GM12878 (cell line): ENCODE data around the gene FMNL2. TPM values are rescaled to one million over a fixed set of nuclear protein-coding genes. Genes with fewer than 3 reads are reported as not detected.

Source experiments
- ATAC-seq: fragments of 200-7000 bp; cut with Tn5 transposase; 3 replicates; pipeline ENCODE4 v1.9.1; 2020; ENCODE audit warnings: mild to moderate bottlenecking, moderate library complexity
- BruUV-seq: library from RNA; stranded (reverse); fragments of 400-500 nt; replicated peaks from 2 replicates; lab custom pipeline; 2021; lab: Mats Ljungman, UMichigan
- CTCF ChIA-PET: fragments of 300-600 bp; sonication (Branson Sonifier 250); formaldehyde crosslinking; extraction: SDS; loops from one replicate; lab custom pipeline; 2021; ENCODE audit warnings: inconsistent platforms; lab: Yijun Ruan, JAX
- POLR2A ChIA-PET: fragments of 350-600 bp; formaldehyde crosslinking; extraction: SDS; loops from one replicate; lab custom pipeline; 2021; ENCODE audit warnings: inconsistent platforms; lab: Charles Lee
- RAD21 ChIA-PET: fragments of 300-600 bp; sonication (Branson Sonifier 250); formaldehyde crosslinking; loops from one replicate; lab custom pipeline; 2023; ENCODE audit warnings: antibody characterized with exemption; ENCODE audit not compliant: unreplicated experiment; lab: Charles Lee
- SMC1A ChIA-PET: fragments of 300-600 bp; sonication (Branson Sonifier 250); formaldehyde crosslinking; loops from one replicate; lab custom pipeline; 2023; ENCODE audit not compliant: unreplicated experiment, uncharacterized antibody; lab: Charles Lee
- DNase-seq: peaks from one replicate; pipeline ENCODE4 v3.0.0-alpha.2; 2011; ENCODE audit warnings: low read depth, low spot score
- FAIRE-seq: peaks from 3 replicates; lab custom pipeline; 2011; peaks lifted over from hg19 to GRCh38; lab: Jason Lieb, UNC
- H2AFZ ChIP-seq: 2 replicates; pipeline ENCODE4 v1.6.0; 2011; ENCODE audit warnings: low read depth, low read length, control low read depth; ENCODE audit not compliant: control insufficient read depth
- H3K27ac ChIP-seq: 2 replicates; pipeline ENCODE4 v1.5.1; 2011; ENCODE audit warnings: control low read depth; ENCODE audit not compliant: control insufficient read depth, insufficient read depth
- H3K27me3 ChIP-seq, 2 experiments: replicated peaks in 1 of 2; 2 replicates each; pipeline versions ENCODE4 v1.6.0 to v1.6.1; 2011; ENCODE audit warnings: low read length in 1 of 2; ENCODE audit not compliant: control insufficient read depth in 2 of 2, insufficient read depth in 2 of 2
- H3K36me3 ChIP-seq, 2 experiments: 2 replicates each; pipeline ENCODE4 v1.5.1; 2011; ENCODE audit warnings: low read length in 1 of 2; ENCODE audit not compliant: control insufficient read depth in 2 of 2, insufficient read depth in 2 of 2
- H3K4me1 ChIP-seq: 2 replicates; pipeline ENCODE4 v1.6.1; 2011; ENCODE audit warnings: mild to moderate bottlenecking, low read length, moderate library complexity, mixed read lengths; ENCODE audit not compliant: control insufficient read depth, insufficient read depth
- H3K4me2 ChIP-seq: 2 replicates; pipeline ENCODE4 v1.6.0; 2011; ENCODE audit warnings: control low read depth; ENCODE audit not compliant: control insufficient read depth, insufficient read depth
- H3K4me3 ChIP-seq: fragments of 200-600 bp; sonication (generic); 2 replicates; pipeline ENCODE4 v1.5.1; 2016
- H3K79me2 ChIP-seq: 2 replicates; pipeline ENCODE4 v1.6.0; 2011; ENCODE audit warnings: low read length; ENCODE audit not compliant: control insufficient read depth, insufficient read depth
- H3K9ac ChIP-seq: 2 replicates; pipeline ENCODE4 v1.8.0; 2011; ENCODE audit warnings: low read length, control low read depth, mixed read lengths; ENCODE audit not compliant: control insufficient read depth, insufficient read depth
- H3K9me3 ChIP-seq: replicated peaks from 3 replicates; pipeline ENCODE4 v1.5.1; 2011; ENCODE audit warnings: mild to moderate bottlenecking, low read length; ENCODE audit not compliant: control insufficient read depth, insufficient read depth
- H4K20me1 ChIP-seq: 2 replicates; pipeline ENCODE4 v1.6.0; 2011; ENCODE audit not compliant: control insufficient read depth, insufficient read depth
- CTCF ChIP-seq, 3 experiments: IDR thresholded peaks in 2 of 3; conservative IDR thresholded peaks in 1 of 3; 2 replicates each; pipeline ENCODE4 v1.5.1; 2011; ENCODE audit warnings: low read depth in 3 of 3, low read length in 3 of 3, mild to moderate bottlenecking in 3 of 3, control low read depth in 2 of 3, moderate library complexity in 2 of 3, inconsistent platforms in 1 of 3, mixed read lengths in 1 of 3; ENCODE audit not compliant: control insufficient read depth in 2 of 3, insufficient read depth in 1 of 3; ENCODE audit errors: extremely low read depth in 1 of 3
- IKZF1 ChIP-seq: fragments of 450-650 bp; conservative IDR thresholded peaks from 2 replicates; pipeline ENCODE4 v1.6.1; 2017; ENCODE audit warnings: antibody characterized with exemption, mild to moderate bottlenecking
- MEF2A ChIP-seq: IDR thresholded peaks from 2 replicates; pipeline ENCODE4 v1.6.1; 2011; ENCODE audit warnings: low read depth, mild to moderate bottlenecking, low read length, moderate library complexity; ENCODE audit not compliant: insufficient read depth
- MYB ChIP-seq: fragments of 150-350 bp; IDR thresholded peaks from 2 replicates; pipeline ENCODE4 v1.6.1; 2014; ENCODE audit warnings: mild to moderate bottlenecking, low read depth, low read length, borderline replicate concordance
- NFYB ChIP-seq: IDR thresholded peaks from 2 replicates; pipeline ENCODE4 v1.6.1; 2011; ENCODE audit warnings: low read depth, mild to moderate bottlenecking, low read length, improper control_type of control experiment, moderate library complexity; ENCODE audit not compliant: insufficient read depth
- NR2C1 ChIP-seq: fragments of 450-650 bp; IDR thresholded peaks from 2 replicates; pipeline ENCODE4 v1.6.1; 2017; ENCODE audit warnings: antibody characterized with exemption, mild to moderate bottlenecking, moderate library complexity
- NRF1 ChIP-seq: conservative IDR thresholded peaks from 2 replicates; pipeline ENCODE4 v1.6.1; 2011; ENCODE audit warnings: mild to moderate bottlenecking, low read depth, low read length, improper control_type of control experiment
- RCOR1 ChIP-seq: conservative IDR thresholded peaks from 2 replicates; pipeline ENCODE4 v1.6.1; 2012; ENCODE audit warnings: low read depth, low read length, improper control_type of control experiment
- RUNX3 ChIP-seq: IDR thresholded peaks from 2 replicates; pipeline ENCODE4 v1.6.1; 2012; ENCODE audit warnings: low read length, inconsistent platforms
- STAT1 ChIP-seq: fragments of 450-650 bp; conservative IDR thresholded peaks from 2 replicates; pipeline ENCODE4 v1.6.1; 2014; ENCODE audit warnings: antibody characterized with exemption, mild to moderate bottlenecking
- TCF3 ChIP-seq: IDR thresholded peaks from 2 replicates; pipeline ENCODE4 v1.6.1; 2012; ENCODE audit warnings: low read depth, mild to moderate bottlenecking, low read length, borderline replicate concordance; ENCODE audit not compliant: insufficient read depth
- ZBED1 ChIP-seq: IDR thresholded peaks from 2 replicates; pipeline ENCODE4 v1.6.1; 2016; ENCODE audit warnings: borderline replicate concordance
- WGBS: methylation state at CpG from one replicate; pipeline ENCODE4 v1.1.6; 2016; ENCODE audit warnings: low lambda C conversion rate; ENCODE audit not compliant: insufficient replicate concordance, insufficient coverage; ENCODE audit errors: missing lambda C conversion rate; 5-methylcytosine and 5-hydroxymethylcytosine counted together
- in situ Hi-C: fragments of 300-500 bp; cut with MboI; formaldehyde crosslinking; loops from 9 replicates; pipeline ENCODE4 v1.14.3; 2018; ENCODE audit warnings: mixed read lengths
- intact Hi-C: fragments of 100-400 bp; cut with micrococcal nuclease; formaldehyde crosslinking; loops from one replicate; pipeline ENCODE4 v1.14.2; 2022; ENCODE audit not compliant: unreplicated experiment
- polyA plus RNA-seq, 11 experiments: library from polyadenylated mRNA; depleted of rRNA in 4 of 11; unstranded in 6 of 11; stranded (reverse) in 5 of 11; fragments of >200 nt; fragmentation: Nextera tagmentation in 4 of 11; fragmentation: Illumina TruSeq in 1 of 11; extraction: Ambion mirVana in 4 of 11; extraction: Trizol in 1 of 11; gene quantifications; 1 replicate in 1 of 11; 2 replicates in 10 of 11; pipeline versions ENCODE4 v1.2.1 to v1.2.3, GENCODE V29; 2011 to 2016; ENCODE audit warnings: inconsistent platforms in 2 of 11, missing spikeins in 2 of 11, low read depth in 1 of 11
- total RNA-seq, 4 experiments: library from RNA; depleted of rRNA in 3 of 4; stranded (reverse); fragments of >200 nt in 3 of 4; fragmentation: Illumina TruSeq in 1 of 4; extraction: Trizol in 1 of 4; gene quantifications; 2 replicates each; pipeline versions ENCODE4 v1.2.1 to v1.2.3, GENCODE V29; 2013 to 2021

FMNL2 gene
- total and polyA plus RNA-seq, 10 of the 15 experiments (the other 5 are each of a cell fraction or from before 2014, with no cell fraction given): 0.13 to 9.9 (median 0.35) TPM

GRCh38 chr2:152354069-152354755 lies 19.2 kb downstream of the FMNL2 start:
- no peak for TF ChIP-seq ZBED1
- TF ChIP-seq IKZF1: no peak
- TF ChIP-seq MYB: no peak
- no peak for TF ChIP-seq NFYB
- TF ChIP-seq STAT1: no peak
- no peak for TF ChIP-seq NRF1
- TF ChIP-seq RCOR1: no peak
- TF ChIP-seq CTCF (IDR thresholded peaks at IDR 0.05 in 2 of 3, conservative IDR thresholded peaks at IDR 0.05 in 1 of 3; ENCODE audit: control insufficient read depth in 2 of 3, extremely low read depth in 1 of 3, insufficient read depth in 1 of 3, low read depth in 3 of 3, low read length in 3 of 3): no peak
- TF ChIP-seq TCF3: no peak
- no peak for TF ChIP-seq NR2C1
- TF ChIP-seq MEF2A: no peak
- no peak for TF ChIP-seq RUNX3
- ChIA-PET RAD21 (interaction anchor here (0.5 to 0.6 kb wide), 2 partner anchors 77 to 281 kb away, joined by 3 to 4 read pairs; no protein-coding TSS in a partner anchor), POLR2A (no interaction called here), CTCF (interaction anchor here (1.4 kb wide), 1 partner anchor 17 kb away, joined by 4 read pairs; no protein-coding TSS in a partner anchor), SMC1A (interaction anchor here (1.6 kb wide), 1 partner anchor 13 kb away, joined by 3 read pairs; no protein-coding TSS in a partner anchor)
- intact Hi-C loops: no loop called here
- no peak for FAIRE-seq
- no peaks in the 10 kb centered on the region for H3K36me3 ChIP-seq
- H3K4me3 ChIP-seq: no peak overlapping the region
- no peak for DNase-seq
- H3K9ac ChIP-seq: no peak overlapping the region
- 78% methylated on average over 4 of the region's 4 CpGs for WGBS
- H3K9me3 ChIP-seq: no peaks in the 10 kb centered on the region
- H3K27me3 ChIP-seq: no peaks in the 10 kb centered on the region
- no peak overlapping the region for H2AFZ ChIP-seq
- H4K20me1 ChIP-seq: no peaks in the 10 kb centered on the region
- in situ Hi-C loops: no loop called here
- no peak overlapping the region for H3K4me2 ChIP-seq
- ATAC-seq: no peak
- H3K27ac ChIP-seq: no peak overlapping the region
- H3K79me2 ChIP-seq: no peaks in the 10 kb centered on the region
- no TSS peak for BruUV-seq
- no peaks in the 10 kb centered on the region for H3K4me1 ChIP-seq
